GM19463 (cell line): Measurements from ENCODE around the gene COL9A3.

Experiments used
- ATAC-seq: cut with Tn5 transposase; IDR thresholded peaks from one replicate; pipeline ENCODE4 v1.9.1; 2021; ENCODE audit warnings: mild to moderate bottlenecking, moderate library complexity; ENCODE audit not compliant: unreplicated experiment

COL9A3 gene

GRCh38 chr20:62816884-62817873, at the start of gene COL9A3:
Gene COL9A3 (plus strand): TSS chr20:62817050. CDS start chr20:62817065, 15 bp downstream.
- no peak for ATAC-seq

- ATAC-seq, result no peak
Measured at GRCh38 chr20:62768234-62768546, 48.7 kb upstream of the COL9A3 start.

- ATAC-seq, result no peak
Measured at GRCh38 chr20:62768551-62769287, 48.1 kb upstream of the COL9A3 start.

GRCh38 chr20:62769346-62770071, 47.3 kb upstream of the COL9A3 start:
- ATAC-seq, result no peak

GRCh38 chr20:62770111-62770910, 46.5 kb upstream of the COL9A3 start:
- no peak for ATAC-seq

- ATAC-seq, result no peak
Measured at GRCh38 chr20:62770916-62771315, 45.9 kb upstream of the COL9A3 start.

- no peak for ATAC-seq
Measured at GRCh38 chr20:62771396-62772102, 45.3 kb upstream of the COL9A3 start.

- no peak for ATAC-seq
Measured at GRCh38 chr20:62772103-62772611, 44.7 kb upstream of the COL9A3 start.

- no peak for ATAC-seq
Measured at GRCh38 chr20:62772619-62772989, 44.2 kb upstream of the COL9A3 start.

- ATAC-seq, result no peak
Measured at GRCh38 chr20:62772990-62773844, 43.6 kb upstream of the COL9A3 start.

GRCh38 chr20:62773845-62774714, 42.8 kb upstream of the COL9A3 start:
- ATAC-seq, result no peak

- ATAC-seq, result no peak
Measured at GRCh38 chr20:62774762-62775161, 42.1 kb upstream of the COL9A3 start.

- no peak for ATAC-seq
Measured at GRCh38 chr20:62775206-62775605, 41.6 kb upstream of the COL9A3 start.

- ATAC-seq, result no peak
Measured at GRCh38 chr20:62776035-62776691, 40.7 kb upstream of the COL9A3 start.

GRCh38 chr20:62776692-62777527, 39.9 kb upstream of the COL9A3 start:
- ATAC-seq, result no peak

- no peak for ATAC-seq
Measured at GRCh38 chr20:62777528-62777830, 39.4 kb upstream of the COL9A3 start.

- no peak for ATAC-seq
Measured at GRCh38 chr20:62778058-62778457, 38.8 kb upstream of the COL9A3 start.
